ENCODE measurements around the gene TAAR1. TPM values are rescaled to one million over a fixed set of nuclear protein-coding genes. Genes with fewer than 3 reads are reported as not detected.
"Not testable (repeated sequence)": the region's sequence is repeated elsewhere in the genome, so short reads cannot be mapped to it uniquely, and the experiment has no call there.

Gene TAAR1, protein sequence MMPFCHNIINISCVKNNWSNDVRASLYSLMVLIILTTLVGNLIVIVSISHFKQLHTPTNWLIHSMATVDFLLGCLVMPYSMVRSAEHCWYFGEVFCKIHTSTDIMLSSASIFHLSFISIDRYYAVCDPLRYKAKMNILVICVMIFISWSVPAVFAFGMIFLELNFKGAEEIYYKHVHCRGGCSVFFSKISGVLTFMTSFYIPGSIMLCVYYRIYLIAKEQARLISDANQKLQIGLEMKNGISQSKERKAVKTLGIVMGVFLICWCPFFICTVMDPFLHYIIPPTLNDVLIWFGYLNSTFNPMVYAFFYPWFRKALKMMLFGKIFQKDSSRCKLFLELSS
- total RNA-seq (not detected), polyA plus RNA-seq (not detected)

DNA sequence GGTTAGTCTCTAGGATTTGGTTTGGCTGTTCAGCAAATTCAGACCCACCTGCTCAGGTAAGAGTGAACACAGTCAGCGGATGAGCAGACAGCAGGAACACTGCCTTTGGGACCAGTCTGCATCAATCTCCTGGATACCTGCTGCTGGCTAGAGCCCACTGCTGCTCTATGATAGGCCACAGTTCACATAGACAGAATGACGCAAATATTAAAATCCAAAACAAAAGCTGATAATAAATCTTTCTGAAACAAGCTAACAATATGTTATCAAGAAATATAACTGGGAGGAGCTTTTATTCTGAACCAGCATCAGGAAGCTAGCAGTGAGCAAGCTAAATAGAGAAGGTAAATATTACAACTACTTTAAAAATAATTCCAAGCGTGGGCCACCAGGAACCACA is at the start of gene TAAR1:
Gene TAAR1 (minus strand): TSS at position 101 of the 400 bp plus-strand sequence. CDS start 13,179 bp downstream, outside the sequence.
- Histone ChIP-seq H3K27me3 (no peaks in the 10 kb centered on the region), H3K9me3 (no peaks in the 10 kb centered on the region), H3K4me3 (no peak within 1 kb of the TSS), H3K36me3 (no peaks in the 10 kb centered on the region), H3K4me1 (no peaks in the 10 kb centered on the region), H3K27ac (no peak within 1 kb of the TSS)
- intact Hi-C loops (cut with DNase I) = no loop called here
- TF ChIP-seq EP300 (IDR thresholded peaks at IDR 0.05) (no peak), POLR2AphosphoS5 (IDR thresholded peaks at IDR 0.05) (no peak), POLR2A (IDR thresholded peaks at IDR 0.05) (no peak)
- TF ChIP-seq, protein P1, sequence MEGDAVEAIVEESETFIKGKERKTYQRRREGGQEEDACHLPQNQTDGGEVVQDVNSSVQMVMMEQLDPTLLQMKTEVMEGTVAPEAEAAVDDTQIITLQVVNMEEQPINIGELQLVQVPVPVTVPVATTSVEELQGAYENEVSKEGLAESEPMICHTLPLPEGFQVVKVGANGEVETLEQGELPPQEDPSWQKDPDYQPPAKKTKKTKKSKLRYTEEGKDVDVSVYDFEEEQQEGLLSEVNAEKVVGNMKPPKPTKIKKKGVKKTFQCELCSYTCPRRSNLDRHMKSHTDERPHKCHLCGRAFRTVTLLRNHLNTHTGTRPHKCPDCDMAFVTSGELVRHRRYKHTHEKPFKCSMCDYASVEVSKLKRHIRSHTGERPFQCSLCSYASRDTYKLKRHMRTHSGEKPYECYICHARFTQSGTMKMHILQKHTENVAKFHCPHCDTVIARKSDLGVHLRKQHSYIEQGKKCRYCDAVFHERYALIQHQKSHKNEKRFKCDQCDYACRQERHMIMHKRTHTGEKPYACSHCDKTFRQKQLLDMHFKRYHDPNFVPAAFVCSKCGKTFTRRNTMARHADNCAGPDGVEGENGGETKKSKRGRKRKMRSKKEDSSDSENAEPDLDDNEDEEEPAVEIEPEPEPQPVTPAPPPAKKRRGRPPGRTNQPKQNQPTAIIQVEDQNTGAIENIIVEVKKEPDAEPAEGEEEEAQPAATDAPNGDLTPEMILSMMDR (IDR thresholded peaks at IDR 0.05) = no peak
- DNase-seq = no peak
- WGBS, 2 donors = 68 to 97% methylated on average over 3 of the region's 3 CpGs

- TF ChIP-seq, protein P1 (IDR thresholded peaks at IDR 0.05) = no peak
- TF ChIP-seq POLR2AphosphoS5 (IDR thresholded peaks at IDR 0.05) = no peak
- no peak for TF ChIP-seq EP300 (IDR thresholded peaks at IDR 0.05)
- TF ChIP-seq POLR2A (IDR thresholded peaks at IDR 0.05) = no peak
- no peak overlapping the region for H3K4me3 ChIP-seq
Measured at GRCh38 chr6:132708771-132709170, 49.8 kb upstream of the TAAR1 start.

GRCh38 chr6:132708002-132708401 is 49.0 kb upstream of the TAAR1 start:
- Histone ChIP-seq H3K4me1 (no peaks in the 10 kb centered on the region), H3K9me3 (peaks cover 0 to 4% (median 0%) of the 10 kb centered on the region in 4 donors), H3K27ac (no peak overlapping the region), H3K36me3 (no peaks in the 10 kb centered on the region), H3K4me3 (no peak overlapping the region), H3K27me3 (no peaks in the 10 kb centered on the region)
- intact Hi-C loops (cut with DNase I) = no loop called here
- no peak for DNase-seq
- no peak for TF ChIP-seq POLR2A (IDR thresholded peaks at IDR 0.05)
- no peak for TF ChIP-seq POLR2AphosphoS5 (IDR thresholded peaks at IDR 0.05)
- no peak for TF ChIP-seq EP300 (IDR thresholded peaks at IDR 0.05)
- TF ChIP-seq, protein P1 (IDR thresholded peaks at IDR 0.05) = no peak

More at GRCh38 chr6:132708771-132709170, 49.8 kb upstream of the TAAR1 start:
- 87 to 91% methylated on average over 3 of the region's 3 CpGs for WGBS, 2 donors
- H3K27ac ChIP-seq = no peak overlapping the region
- H3K9me3 ChIP-seq = peaks cover 0 to 4% (median 0%) of the 10 kb centered on the region in 4 donors
- H3K36me3 ChIP-seq = no peaks in the 10 kb centered on the region
- intact Hi-C loops (cut with DNase I) = no loop called here
- no peaks in the 10 kb centered on the region for H3K4me1 ChIP-seq
- DNase-seq = no peak
- no peaks in the 10 kb centered on the region for H3K27me3 ChIP-seq

DNA sequence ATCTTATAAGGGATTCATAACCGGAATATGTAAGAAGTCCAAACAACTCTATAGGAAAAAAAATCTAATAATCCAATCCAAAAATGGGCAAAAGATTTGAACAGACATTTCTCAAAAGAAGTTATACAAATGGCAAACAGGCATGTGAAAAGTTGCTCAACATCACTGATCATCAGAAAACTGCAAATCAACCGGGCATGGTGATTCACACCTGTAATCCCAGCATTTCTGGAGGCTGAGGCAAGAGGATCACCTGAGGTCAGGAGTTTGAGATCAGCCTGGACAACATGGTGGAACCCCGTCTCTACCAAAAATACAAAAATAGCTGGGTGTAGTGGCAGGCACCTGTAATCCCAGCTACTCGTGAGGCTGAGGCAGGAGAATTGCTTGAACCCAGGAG is 47.8 kb upstream of the TAAR1 start:
- intact Hi-C loops (cut with DNase I); H3K4me3 ChIP-seq: not testable (repeated sequence)
- 80 to 94% methylated on average over 4 of the region's 4 CpGs for WGBS, 2 donors

DNA sequence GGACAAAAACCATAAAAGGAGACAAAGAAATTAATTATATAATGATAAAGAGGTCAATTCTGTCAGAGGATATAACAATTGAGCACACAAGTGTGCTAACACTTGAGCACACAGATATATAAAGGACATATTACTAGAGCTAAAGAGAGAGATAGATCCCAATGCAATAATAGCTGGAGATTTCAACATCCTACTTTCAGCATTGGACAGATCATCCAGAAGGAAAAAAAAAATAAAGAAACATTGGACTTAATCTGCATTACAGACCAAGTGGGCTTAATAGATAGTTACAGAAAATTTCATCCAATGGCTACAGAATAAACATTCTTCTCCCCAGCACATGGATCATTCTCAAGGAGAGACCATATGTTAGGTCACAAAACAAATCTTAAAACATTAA is 45.0 kb upstream of the TAAR1 start:
- H3K9me3 ChIP-seq = peaks cover 0 to 4% (median 0%) of the 10 kb centered on the region in 4 donors
- intact Hi-C loops (cut with DNase I) = no loop called here
- H3K36me3 ChIP-seq = no peaks in the 10 kb centered on the region
- H3K27ac ChIP-seq = no peak overlapping the region
- no peak for DNase-seq
- no peaks in the 10 kb centered on the region for H3K27me3 ChIP-seq
- H3K4me1 ChIP-seq = no peaks in the 10 kb centered on the region
- H3K4me3 ChIP-seq = no peak overlapping the region
- TF ChIP-seq POLR2A (IDR thresholded peaks at IDR 0.05) (no peak), POLR2AphosphoS5 (IDR thresholded peaks at IDR 0.05) (no peak), EP300 (IDR thresholded peaks at IDR 0.05) (no peak)
- TF ChIP-seq, protein P1 (IDR thresholded peaks at IDR 0.05) = no peak

More for the DNA sequence above, 47.8 kb upstream of the TAAR1 start:
- not testable (repeated sequence) for H3K36me3 ChIP-seq, H3K4me1 ChIP-seq, H3K27me3 ChIP-seq, H3K9me3 ChIP-seq, DNase-seq, H3K27ac ChIP-seq

Data from sigmoid colon (tissue), 7 donors.